Smooth muscle cell (in vitro differentiated cells): ENCODE data around the gene TSKU. TPM values are rescaled to one million over a fixed set of nuclear protein-coding genes. Genes with fewer than 3 reads are reported as not detected.

Source experiments
- DNase-seq: peaks from one replicate; lab custom pipeline; 2025; ENCODE audit not compliant: unreplicated experiment; lab: John Stamatoyannopoulos, UW
- H2AFZ ChIP-seq: fragments of 200-600 bp; sonication (generic); 2 replicates; pipeline ENCODE4 v1.6.0; 2016; ENCODE audit warnings: antibody characterized with exemption, low read depth, mild to moderate bottlenecking
- H3F3A ChIP-seq: fragments of 200-600 bp; sonication (generic); 2 replicates; pipeline ENCODE4 v1.6.0; 2017; ENCODE audit warnings: antibody characterized with exemption, low read depth
- H3K27ac ChIP-seq: fragments of 200-600 bp; sonication (generic); 2 replicates; pipeline ENCODE4 v1.5.1; 2016; ENCODE audit warnings: low read depth, mild to moderate bottlenecking
- H3K27me3 ChIP-seq: fragments of 200-600 bp; sonication (generic); 2 replicates; pipeline ENCODE4 v1.6.1; 2016; ENCODE audit warnings: low read depth, mild to moderate bottlenecking
- H3K36me3 ChIP-seq: fragments of 200-600 bp; sonication (generic); 2 replicates; pipeline ENCODE4 v1.5.1; 2016; ENCODE audit warnings: low read depth
- H3K4me1 ChIP-seq: fragments of 200-600 bp; sonication (generic); 2 replicates; pipeline ENCODE4 v1.5.1; 2016; ENCODE audit warnings: low read depth
- H3K4me2 ChIP-seq: fragments of 200-600 bp; sonication (generic); 2 replicates; pipeline ENCODE4 v1.6.0; 2016; ENCODE audit warnings: mild to moderate bottlenecking
- H3K4me3 ChIP-seq: fragments of 200-600 bp; sonication (generic); 2 replicates; pipeline ENCODE4 v1.5.1; 2016; ENCODE audit warnings: mild to moderate bottlenecking
- H3K79me2 ChIP-seq: fragments of 200-600 bp; sonication (generic); 2 replicates; pipeline ENCODE4 v1.6.0; 2016; ENCODE audit warnings: low read depth, mild to moderate bottlenecking
- H3K9ac ChIP-seq: fragments of 200-600 bp; sonication (generic); 2 replicates; pipeline ENCODE4 v1.6.0; 2016; ENCODE audit warnings: low read depth
- H3K9me3 ChIP-seq: fragments of 200-600 bp; sonication (generic); replicated peaks from 2 replicates; pipeline ENCODE4 v1.5.1; 2016; ENCODE audit warnings: low read depth
- H4K20me1 ChIP-seq: fragments of 200-600 bp; sonication (generic); 2 replicates; pipeline ENCODE4 v1.6.0; 2016; ENCODE audit warnings: low read depth
- WGBS: methylation state at CpG from one replicate; pipeline ENCODE4 v1.1.7; 2016; ENCODE audit warnings: low lambda C conversion rate; 5-methylcytosine and 5-hydroxymethylcytosine counted together
- polyA plus RNA-seq: library from polyadenylated mRNA; unstranded; fragments of >200 nt; fragmentation: Nextera tagmentation; extraction: Ambion mirVana; gene quantifications from 2 replicates; pipeline ENCODE4 v1.2.1, GENCODE V29; 2016
- total RNA-seq: library from RNA; depleted of rRNA; stranded (reverse); fragments of >200 nt; gene quantifications from 2 replicates; pipeline ENCODE4 v1.2.3, GENCODE V29; 2014
- TF ChIP-seq, protein P1 (sequence below): fragments of 200-600 bp; sonication (generic); IDR thresholded peaks from 2 replicates; pipeline ENCODE4 v1.5.1; 2017; ENCODE audit warnings: borderline replicate concordance, mild to moderate bottlenecking, antibody characterized with exemption; ENCODE audit not compliant: insufficient read depth, poor library complexity, severe bottlenecking

Gene TSKU
- total and polyA plus RNA-seq, 2 experiments from 2014 or later = 75.2 to 144 TPM

- no peak overlapping the region for H2AFZ ChIP-seq
- H4K20me1 ChIP-seq = peaks cover 73% of the 10 kb centered on the region
- H3K27me3 ChIP-seq = no peaks in the 10 kb centered on the region
- no peak overlapping the region for H3K4me3 ChIP-seq
- H3K36me3 ChIP-seq = no peaks in the 10 kb centered on the region
- H3K4me1 ChIP-seq = peaks cover 47% of the 10 kb centered on the region
- no peak overlapping the region for H3K4me2 ChIP-seq
- TF ChIP-seq, protein P1, sequence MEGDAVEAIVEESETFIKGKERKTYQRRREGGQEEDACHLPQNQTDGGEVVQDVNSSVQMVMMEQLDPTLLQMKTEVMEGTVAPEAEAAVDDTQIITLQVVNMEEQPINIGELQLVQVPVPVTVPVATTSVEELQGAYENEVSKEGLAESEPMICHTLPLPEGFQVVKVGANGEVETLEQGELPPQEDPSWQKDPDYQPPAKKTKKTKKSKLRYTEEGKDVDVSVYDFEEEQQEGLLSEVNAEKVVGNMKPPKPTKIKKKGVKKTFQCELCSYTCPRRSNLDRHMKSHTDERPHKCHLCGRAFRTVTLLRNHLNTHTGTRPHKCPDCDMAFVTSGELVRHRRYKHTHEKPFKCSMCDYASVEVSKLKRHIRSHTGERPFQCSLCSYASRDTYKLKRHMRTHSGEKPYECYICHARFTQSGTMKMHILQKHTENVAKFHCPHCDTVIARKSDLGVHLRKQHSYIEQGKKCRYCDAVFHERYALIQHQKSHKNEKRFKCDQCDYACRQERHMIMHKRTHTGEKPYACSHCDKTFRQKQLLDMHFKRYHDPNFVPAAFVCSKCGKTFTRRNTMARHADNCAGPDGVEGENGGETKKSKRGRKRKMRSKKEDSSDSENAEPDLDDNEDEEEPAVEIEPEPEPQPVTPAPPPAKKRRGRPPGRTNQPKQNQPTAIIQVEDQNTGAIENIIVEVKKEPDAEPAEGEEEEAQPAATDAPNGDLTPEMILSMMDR = no peak
- no peaks in the 10 kb centered on the region for H3F3A ChIP-seq
- 97% methylated on average over 18 of the region's 20 CpGs for WGBS
- H3K9me3 ChIP-seq = no peaks in the 10 kb centered on the region
- no peak for DNase-seq
- no peak overlapping the region for H3K9ac ChIP-seq
- peaks cover 55% of the 10 kb centered on the region for H3K79me2 ChIP-seq
- H3K27ac ChIP-seq = no peak overlapping the region
These were observed 13.5 kb downstream of the TSKU start for GRCh38 chr11:76796511-76797198.

- no peak overlapping the region for H3K9ac ChIP-seq
- no peaks in the 10 kb centered on the region for H3K36me3 ChIP-seq
- H3K27me3 ChIP-seq = no peaks in the 10 kb centered on the region
- WGBS = 95% methylated on average over 11 of the region's 11 CpGs
- H3K4me2 ChIP-seq = no peak overlapping the region
- no peak overlapping the region for H2AFZ ChIP-seq
- DNase-seq = no peak
- H3F3A ChIP-seq = no peaks in the 10 kb centered on the region
- no peak overlapping the region for H3K27ac ChIP-seq
- TF ChIP-seq, protein P1 = no peak
- H3K79me2 ChIP-seq = peaks cover 46% of the 10 kb centered on the region
- no peaks in the 10 kb centered on the region for H3K9me3 ChIP-seq
- H3K4me1 ChIP-seq = peaks cover 46% of the 10 kb centered on the region
- no peak overlapping the region for H3K4me3 ChIP-seq
- peaks cover 64% of the 10 kb centered on the region for H4K20me1 ChIP-seq
These were observed 14.4 kb downstream of the TSKU start for GRCh38 chr11:76797341-76798201.

GRCh38 chr11:76798202-76798581 lies 15.0 kb downstream of the TSKU start:
- H3K4me3 ChIP-seq = no peak overlapping the region
- H3K9ac ChIP-seq = no peak overlapping the region
- no peaks in the 10 kb centered on the region for H3K27me3 ChIP-seq
- H3K4me1 ChIP-seq = peaks cover 45% of the 10 kb centered on the region
- H3K9me3 ChIP-seq = no peaks in the 10 kb centered on the region
- H3K79me2 ChIP-seq = peaks cover 40% of the 10 kb centered on the region
- peak overlapping the region; percentile 48 for H3K27ac ChIP-seq
- DNase-seq = no peak
- H3K36me3 ChIP-seq = no peaks in the 10 kb centered on the region
- TF ChIP-seq, protein P1 = no peak
- H3F3A ChIP-seq = no peaks in the 10 kb centered on the region
- H3K4me2 ChIP-seq = no peak overlapping the region
- no peak overlapping the region for H2AFZ ChIP-seq
- peaks cover 58% of the 10 kb centered on the region for H4K20me1 ChIP-seq
- WGBS = 92% methylated on average over 5 of the region's 5 CpGs
